GM21576 (cell line): ENCODE results near the gene KRT84.
"Not testable (repeated sequence)": the region's sequence is repeated elsewhere in the genome, so short reads cannot be mapped to it uniquely, and the experiment has no call there.

Experiments used
- ATAC-seq: cut with Tn5 transposase; IDR thresholded peaks from one replicate; pipeline ENCODE4 v1.9.1; 2021; ENCODE audit warnings: mild to moderate bottlenecking, moderate library complexity; ENCODE audit not compliant: unreplicated experiment

KRT84 gene

GRCh38 chr12:52347551-52348510 is 37.6 kb downstream of the KRT84 start:
- ATAC-seq = no peak

DNA sequence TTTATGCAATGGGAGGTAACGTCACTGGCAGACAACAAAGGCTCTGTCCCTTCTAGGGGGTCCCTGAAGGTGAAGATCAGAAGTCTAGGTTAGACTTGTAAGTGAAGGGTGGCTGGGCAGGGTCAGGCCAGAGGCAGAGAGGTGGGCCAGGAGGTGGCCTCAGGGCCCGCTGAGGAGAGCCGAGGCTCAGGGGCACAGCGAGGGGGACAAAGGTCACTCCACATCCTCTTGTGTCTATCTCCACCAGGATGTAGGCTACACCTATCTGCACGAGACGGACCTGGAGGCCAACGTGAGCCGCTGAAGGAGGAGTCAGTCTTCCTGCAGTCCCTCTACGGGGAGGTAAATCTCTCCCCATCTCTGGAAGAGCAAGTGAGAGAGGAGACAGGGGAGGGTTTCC is 38.4 kb downstream of the KRT84 start:
- ATAC-seq = no peak

- ATAC-seq = no peak
These were observed 38.9 kb downstream of the KRT84 start for GRCh38 chr12:52346593-52346992.

GRCh38 chr12:52345041-52345440 is 40.4 kb downstream of the KRT84 start:
- ATAC-seq = not testable (repeated sequence)

- ATAC-seq = no peak
These were observed 41.3 kb downstream of the KRT84 start for GRCh38 chr12:52344111-52344510.

DNA sequence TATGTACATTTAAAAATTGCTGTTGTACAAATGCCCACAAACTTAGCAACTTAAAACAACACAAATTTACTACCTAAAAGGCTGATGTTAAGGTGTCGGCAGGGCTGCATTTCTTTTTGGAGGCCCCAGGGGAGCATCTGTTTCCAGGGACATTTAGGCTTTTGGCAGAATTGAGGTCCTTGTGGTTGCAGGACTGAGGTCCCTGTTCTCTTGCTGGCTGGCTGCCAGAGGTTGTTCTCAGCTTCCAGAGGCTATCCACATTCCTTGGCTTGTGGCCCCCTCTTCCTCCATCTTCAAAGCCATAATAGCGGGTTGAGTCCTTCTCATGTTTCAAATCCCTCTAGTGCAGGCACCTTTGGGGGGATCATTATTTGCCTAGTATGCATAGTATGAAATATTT is 41.9 kb downstream of the KRT84 start:
- no peak for ATAC-seq

DNA sequence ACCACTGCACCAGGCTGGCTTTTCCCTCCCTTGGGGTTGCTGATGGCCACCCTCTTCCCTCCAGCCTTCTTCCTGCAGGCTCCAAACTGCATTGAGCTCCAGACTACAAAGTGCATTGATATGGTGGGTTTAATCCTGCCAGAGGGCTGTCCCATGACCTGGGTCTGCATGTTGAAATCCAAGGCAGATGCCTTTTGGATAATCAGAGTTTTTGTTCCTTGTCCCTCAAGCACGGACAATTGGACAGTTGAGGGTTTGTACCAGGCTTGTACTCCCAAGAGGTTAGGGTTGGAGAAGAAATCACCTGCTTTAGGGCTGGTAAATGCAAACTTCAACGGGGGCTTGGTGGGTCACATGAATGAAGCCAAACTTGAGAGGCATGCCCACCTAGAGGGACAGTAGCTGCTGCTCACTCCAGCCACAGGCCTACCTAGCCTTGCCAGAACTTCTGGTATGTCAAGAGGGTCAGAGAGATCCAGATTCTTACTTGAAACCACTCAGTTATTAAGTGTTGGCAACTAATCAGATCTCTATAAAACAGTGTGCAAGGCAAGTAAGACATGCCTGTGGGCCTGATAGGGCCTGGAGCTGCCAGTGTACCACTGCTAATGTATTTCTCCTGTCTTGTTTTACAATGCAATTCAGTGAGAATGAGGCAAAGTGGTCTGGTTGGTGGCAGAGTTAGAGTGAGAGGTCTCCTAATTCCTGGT is 42.5 kb downstream of the KRT84 start:
- ATAC-seq = no peak

- no peak for ATAC-seq
These were observed 44.3 kb downstream of the KRT84 start for GRCh38 chr12:52341066-52341580.

GRCh38 chr12:52338241-52338960 is 47.1 kb downstream of the KRT84 start:
- ATAC-seq = no peak

GRCh38 chr12:52337054-52337453 is 48.4 kb downstream of the KRT84 start:
- no peak for ATAC-seq

- ATAC-seq = no peak
These were observed 48.8 kb downstream of the KRT84 start for GRCh38 chr12:52336641-52337040.

GRCh38 chr12:52335598-52336262 is 49.7 kb downstream of the KRT84 start:
- ATAC-seq = no peak

- no peak for ATAC-seq
These were observed 51.3 kb downstream of the KRT84 start for GRCh38 chr12:52334185-52334584.

GRCh38 chr12:52333321-52333720 is 52.1 kb downstream of the KRT84 start:
- ATAC-seq = no peak

DNA sequence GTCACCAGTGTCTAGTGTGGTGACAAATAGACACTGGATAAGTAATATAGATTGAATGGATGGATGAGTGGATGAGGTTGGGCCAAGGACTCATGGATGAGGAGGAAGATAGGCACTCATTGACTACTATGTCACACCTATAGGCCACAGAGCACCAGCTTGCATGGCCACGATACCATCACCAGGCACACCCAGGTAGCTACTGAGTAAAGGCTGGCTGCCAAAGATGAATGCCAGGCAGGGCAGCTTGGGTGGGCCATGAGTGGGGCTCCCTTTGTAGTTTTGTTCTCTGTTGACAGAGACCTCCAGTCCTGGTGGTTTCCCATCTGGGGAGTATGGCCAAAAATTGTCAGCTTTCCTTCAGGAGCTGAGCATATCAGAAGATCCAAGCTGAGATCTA is 53.1 kb downstream of the KRT84 start:
- ATAC-seq = no peak

- no peak for ATAC-seq
These were observed 53.6 kb downstream of the KRT84 start for GRCh38 chr12:52331833-52332232.

DNA sequence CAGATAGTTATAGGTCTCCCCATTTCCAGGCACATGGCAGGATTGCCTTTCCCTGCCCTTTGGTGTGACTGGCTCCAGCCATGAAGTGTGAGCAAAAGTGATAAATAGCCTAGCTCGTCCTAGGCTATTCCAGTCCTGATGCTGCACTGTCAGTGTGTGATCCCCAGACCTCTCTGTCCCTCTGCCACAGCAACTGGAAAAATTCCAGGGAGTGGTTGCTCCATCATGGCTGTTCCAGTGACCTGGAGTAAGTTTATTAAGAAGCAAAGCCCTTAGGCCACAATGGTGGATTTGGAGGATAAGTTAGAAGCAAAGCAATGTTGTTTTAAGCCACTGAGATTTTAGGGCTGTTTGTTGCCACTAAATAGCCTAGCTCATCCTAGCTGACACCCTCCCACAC is 54.4 kb downstream of the KRT84 start:
- no peak for ATAC-seq

- ATAC-seq = no peak
These were observed 57.5 kb downstream of the KRT84 start for GRCh38 chr12:52327830-52328500.
